Measurements from ENCODE around the gene OR11H7. TPM values are rescaled to one million over a fixed set of nuclear protein-coding genes. Genes with fewer than 3 reads are reported as not detected.
A peak's percentile ranks its signal among the peaks of the same experiment; 100 is the strongest.
"Not testable (repeated sequence)": the region's sequence is repeated elsewhere in the genome, so short reads cannot be mapped to it uniquely, and the experiment has no call there.

Gene OR11H7
- total RNA-seq, 1 donor: not detected

DNA sequence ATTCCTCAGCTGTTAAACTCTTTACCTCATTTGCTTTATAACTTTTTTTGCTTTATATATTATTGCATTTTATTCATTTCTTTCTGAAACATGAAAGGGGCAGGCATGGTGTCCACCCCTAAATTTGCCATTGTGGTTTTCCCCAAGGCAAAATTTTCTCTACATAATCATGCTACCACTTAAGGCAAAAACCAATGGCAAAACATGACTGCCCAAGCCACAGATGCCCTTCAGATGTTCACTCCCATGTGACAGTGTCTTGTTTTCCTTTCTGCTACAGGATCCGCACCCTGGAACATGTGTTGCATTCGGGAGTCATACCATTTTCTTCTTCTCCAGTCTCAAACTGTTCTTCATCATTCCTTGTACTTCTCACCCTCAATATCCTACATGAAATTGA is 48.6 kb downstream of the OR11H7 start:
- no peak for TF ChIP-seq CTCF (IDR thresholded peaks at IDR 0.05; ENCODE audit: insufficient read depth, low read depth, low read length)

DNA sequence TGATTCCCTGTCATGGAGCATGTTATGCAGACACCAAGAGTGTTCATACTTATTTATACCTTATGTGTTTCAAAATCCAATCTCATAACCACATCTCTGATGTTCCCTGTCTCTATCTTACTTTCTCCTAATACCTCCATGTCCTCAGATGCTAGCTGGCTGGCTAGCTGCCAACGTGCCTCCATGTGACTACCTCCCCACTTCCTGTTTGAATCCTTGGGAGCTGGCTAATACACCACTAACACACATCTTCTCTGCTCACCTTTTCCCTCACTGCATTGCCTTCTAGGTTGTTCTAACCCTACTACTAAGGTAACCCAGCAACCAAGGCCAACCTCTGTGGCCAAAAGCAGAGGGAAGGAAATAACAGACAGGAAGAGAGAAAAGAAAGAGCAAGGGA is 49.6 kb downstream of the OR11H7 start:
- TF ChIP-seq CTCF (IDR thresholded peaks at IDR 0.05; ENCODE audit: insufficient read depth, low read depth, low read length): no peak
- no peak overlapping the region for H3K4me3 ChIP-seq (ENCODE audit: low read depth, low read length)
- DNase-seq (ENCODE audit: low read depth): peak; percentile 29

More for the DNA sequence above, 48.6 kb downstream of the OR11H7 start:
- no peak overlapping the region for H3K4me3 ChIP-seq (ENCODE audit: low read depth, low read length)
- DNase-seq (ENCODE audit: low read depth): no peak

GRCh38 chr14:20280265-20280664 is 51.5 kb downstream of the OR11H7 start:
- DNase-seq (ENCODE audit: low read depth); H3K4me3 ChIP-seq (ENCODE audit: low read depth, low read length): not testable (repeated sequence)

Other genes starting within 250 kb of the OR11H7 start
- gene OR4Q2, start 226.8 kb upstream of the OR11H7 start, total RNA-seq: not detected in 2 replicates
- gene OR4K14, start 209.7 kb upstream of the OR11H7 start, total RNA-seq: not detected in 2 replicates
- gene OR4K13, start 192.9 kb upstream of the OR11H7 start, total RNA-seq: not detected in 2 replicates
- not detected in 2 replicates for gene OR4L1, start 168.9 kb upstream of the OR11H7 start, total RNA-seq
- not detected in 2 replicates for gene OR4K17, start 118.2 kb upstream of the OR11H7 start, total RNA-seq
- gene OR4N5, start 90.2 kb upstream of the OR11H7 start, total RNA-seq: not detected in 2 replicates
- gene OR11G2, start 38.1 kb upstream of the OR11H7 start, total RNA-seq: not detected in 2 replicates
- gene OR11H6, start 5.3 kb upstream of the OR11H7 start, total RNA-seq: not detected in 2 replicates
- gene OR11H4, start 10.3 kb downstream of the OR11H7 start, total RNA-seq: not detected in 2 replicates
- 14.8 and 16.8 TPM in 2 replicates for gene TTC5, start 77.0 kb downstream of the OR11H7 start, total RNA-seq
- gene CCNB1IP1, start 104.3 kb downstream of the OR11H7 start, total RNA-seq: 40.9 and 49.7 TPM in 2 replicates
- gene PARP2, start 114.7 kb downstream of the OR11H7 start, total RNA-seq: 11.9 and 12.5 TPM in 2 replicates
- gene TEP1, start 184.5 kb downstream of the OR11H7 start, total RNA-seq: 17.7 and 22.0 TPM in 2 replicates
- under 0.01 and 0.43 TPM in 2 replicates for gene KLHL33, start 207.2 kb downstream of the OR11H7 start, total RNA-seq
- 36.3 and 41.2 TPM in 2 replicates for gene OSGEP, start 225.8 kb downstream of the OR11H7 start, total RNA-seq
- 29.0 and 34.1 TPM in 2 replicates for gene APEX1, start 226.2 kb downstream of the OR11H7 start, total RNA-seq
- 20.7 and 35.4 TPM in 2 replicates for gene PIP4P1, start 232.5 kb downstream of the OR11H7 start, total RNA-seq
- 22.2 and 32.4 TPM in 2 replicates for gene PNP, start 240.4 kb downstream of the OR11H7 start, total RNA-seq

Data from fibroblast of villous mesenchyme (primary cell).